ENCODE results near the gene FUS. TPM values are rescaled to one million over a fixed set of nuclear protein-coding genes. Genes with fewer than 3 reads are reported as not detected.

The FUS gene
- total RNA-seq, 1 experiment from 2014 or later: 770 TPM

- H3K27me3 Mint-ChIP-seq (ENCODE audit: low read depth): peaks cover 63% of the 10 kb centered on the region
- peaks cover 30% of the 10 kb centered on the region for H3K4me1 Mint-ChIP-seq
- H3K27ac Mint-ChIP-seq: no peak overlapping the region
- no peaks in the 10 kb centered on the region for H3K9me3 Mint-ChIP-seq
- ChIA-PET POLR2A (interaction anchor here (0.5 to 1.9 kb wide), 2 partner anchors 61 to 117 kb away, joined by 3 to 5 read pairs; no protein-coding TSS in a partner anchor), CTCF (interaction anchor here (0.5 to 4.9 kb wide), 22 partner anchors 10 to 478 kb away, joined by 3 to 41 read pairs (median 3); partner anchors contain the start of genes ARMC5, HSD3B7, KAT8 and PYCARD)
- H3K4me3 Mint-ChIP-seq: peak overlapping the region; percentile 77
- ATAC-seq: no peak
- TF ChIP-seq HMGA2 (CRISPR knock-in tag; IDR thresholded peaks at IDR 0.05) (no peak), ZNF532 (CRISPR knock-in tag; IDR thresholded peaks at IDR 0.05; ENCODE audit: borderline replicate concordance) (no peak), IRF1 (CRISPR knock-in tag; IDR thresholded peaks at IDR 0.05) (no peak), HMGXB4 (CRISPR knock-in tag; IDR thresholded peaks at IDR 0.05) (no peak), PREB (CRISPR knock-in tag; IDR thresholded peaks at IDR 0.05; ENCODE audit: borderline replicate concordance) (no peak), USF2 (CRISPR knock-in tag; IDR thresholded peaks at IDR 0.05) (no peak), MAX (CRISPR knock-in tag; IDR thresholded peaks at IDR 0.05) (no peak), ZNF232 (CRISPR knock-in tag; IDR thresholded peaks at IDR 0.05) (0 out of 2 replicates have a peak, but pooled peaks have one; percentile 5)
- no peak for DNase-seq (ENCODE audit: low spot score)
- H3K36me3 Mint-ChIP-seq: no peaks in the 10 kb centered on the region
Measured at GRCh38 chr16:31217136-31217530, 37.2 kb downstream of the FUS start.

- POLR2A ChIA-PET: interaction anchor here (0.6 kb wide), 1 partner anchor 8 kb away, joined by 3 read pairs; no protein-coding TSS in a partner anchor
- CTCF ChIA-PET: interaction anchor here (1.3 to 1.4 kb wide), 2 partner anchors 17 to 114 kb away, joined by 4 read pairs; partner anchors contain the start of gene PYCARD
- H3K9me3 Mint-ChIP-seq: no peaks in the 10 kb centered on the region
- no peak overlapping the region for H3K4me3 Mint-ChIP-seq
- H3K27ac Mint-ChIP-seq: no peak overlapping the region; the same call in 1 of the 2 replicates
- DNase-seq (ENCODE audit: low spot score): no peak
- no peaks in the 10 kb centered on the region for H3K36me3 Mint-ChIP-seq
- peaks cover 17% of the 10 kb centered on the region for H3K4me1 Mint-ChIP-seq
- no peak for ATAC-seq
- peaks cover 51% of the 10 kb centered on the region for H3K27me3 Mint-ChIP-seq (ENCODE audit: low read depth)
- TF ChIP-seq NR2C2 (CRISPR knock-in tag; IDR thresholded peaks at IDR 0.05): no peak
- no peak for TF ChIP-seq EMX1 (CRISPR knock-in tag; IDR thresholded peaks at IDR 0.05)
- no peak for TF ChIP-seq HMGXB4 (CRISPR knock-in tag; IDR thresholded peaks at IDR 0.05)
- no peak for TF ChIP-seq GTF2I (CRISPR knock-in tag; conservative IDR thresholded peaks at IDR 0.05)
- no peak for TF ChIP-seq ERG (CRISPR knock-in tag; IDR thresholded peaks at IDR 0.05)
- no peak for TF ChIP-seq RORB (CRISPR knock-in tag; IDR thresholded peaks at IDR 0.05)
- no peak for TF ChIP-seq ZBTB21 (CRISPR knock-in tag; IDR thresholded peaks at IDR 0.05; ENCODE audit: borderline replicate concordance)
- TF ChIP-seq NFYB (CRISPR knock-in tag; conservative IDR thresholded peaks at IDR 0.05; ENCODE audit: low read depth): no peak
- no peak for TF ChIP-seq CREM (CRISPR knock-in tag; IDR thresholded peaks at IDR 0.05)
Measured at GRCh38 chr16:31219154-31219741, 39.3 kb downstream of the FUS start.
